MM.1S (cell line): ENCODE measurements around the gene CELF5.

Experiments
- DNase-seq: peaks from one replicate; pipeline ENCODE4 v3.0.0-alpha.2; 2015
- H2AFZ ChIP-seq: fragments of 300-600 bp; sonication (generic); 2 replicates; pipeline ENCODE4 v1.6.0; 2016; ENCODE audit warnings: antibody characterized with exemption, low read length
- H3F3A ChIP-seq: fragments of 300-600 bp; sonication (generic); 2 replicates; pipeline ENCODE4 v1.6.1; 2016; ENCODE audit warnings: mild to moderate bottlenecking, antibody characterized with exemption, low read length, moderate library complexity, mixed read lengths; ENCODE audit not compliant: insufficient read depth
- H3K27ac ChIP-seq: fragments of 300-600 bp; sonication (generic); 2 replicates; pipeline ENCODE4 v1.5.1; 2016; ENCODE audit warnings: mild to moderate bottlenecking, low read length
- H3K27me3 ChIP-seq: fragments of 300-600 bp; sonication (generic); replicated peaks from 2 replicates; pipeline ENCODE4 v1.6.0; 2016; ENCODE audit warnings: low read length; ENCODE audit not compliant: insufficient read depth
- H3K36me3 ChIP-seq: fragments of 300-600 bp; sonication (generic); replicated peaks from 2 replicates; pipeline ENCODE4 v1.6.1; 2016; ENCODE audit warnings: mild to moderate bottlenecking, low read length, mixed read lengths; ENCODE audit not compliant: insufficient read depth
- H3K4me1 ChIP-seq: fragments of 300-600 bp; sonication (generic); 2 replicates; pipeline ENCODE4 v1.6.1; 2016; ENCODE audit warnings: low read length, mixed read lengths
- H3K4me2 ChIP-seq: fragments of 300-600 bp; sonication (generic); 2 replicates; pipeline ENCODE4 v1.6.0; 2016; ENCODE audit warnings: low read depth, low read length
- H3K4me3 ChIP-seq: fragments of 300-600 bp; sonication (generic); 2 replicates; pipeline ENCODE4 v1.5.1; 2016; ENCODE audit warnings: low read length, mixed read lengths
- H3K79me2 ChIP-seq: fragments of 300-600 bp; sonication (generic); 2 replicates; pipeline ENCODE4 v1.6.1; 2016; ENCODE audit warnings: mixed run types, low read length, mixed read lengths
- H3K9ac ChIP-seq: fragments of 300-600 bp; sonication (generic); 2 replicates; pipeline ENCODE4 v1.6.1; 2016; ENCODE audit warnings: low read length, mixed read lengths
- H3K9me2 ChIP-seq: fragments of 300-600 bp; sonication (generic); replicated peaks from 2 replicates; pipeline ENCODE4 v1.6.1; 2016; ENCODE audit warnings: mild to moderate bottlenecking, low read length, mixed read lengths; ENCODE audit not compliant: insufficient read depth
- H3K9me3 ChIP-seq: fragments of 300-600 bp; sonication (generic); replicated peaks from 2 replicates; pipeline ENCODE4 v1.6.1; 2016; ENCODE audit warnings: mild to moderate bottlenecking, low read length, mixed read lengths; ENCODE audit not compliant: insufficient read depth
- H4K20me1 ChIP-seq: fragments of 300-600 bp; sonication (generic); 2 replicates; pipeline ENCODE4 v1.6.1; 2016; ENCODE audit warnings: mild to moderate bottlenecking, low read length, moderate library complexity, mixed read lengths; ENCODE audit not compliant: insufficient read depth
- CTCF ChIP-seq: fragments of 300-600 bp; sonication (generic); IDR thresholded peaks from 2 replicates; pipeline ENCODE4 v1.5.1; 2016; ENCODE audit warnings: antibody characterized with exemption, low read length, mixed read lengths
- EZH2 ChIP-seq: fragments of 300-600 bp; sonication (generic); optimal IDR thresholded peaks from 2 replicates; pipeline ENCODE3; 2017; ENCODE audit warnings: low read depth, mild to moderate bottlenecking, antibody characterized with exemption, low read length, mixed read lengths
- EZH2phosphoT487 ChIP-seq: fragments of 300-600 bp; sonication (generic); IDR thresholded peaks from 2 replicates; pipeline ENCODE4 v1.6.1; 2018; ENCODE audit warnings: antibody characterized with exemption, low read length

Gene CELF5

GRCh38 chr19:3188627-3189596 lies 35.5 kb upstream of the CELF5 start:
- H2AFZ ChIP-seq: no peak overlapping the region
- TF ChIP-seq CTCF: no peak
- TF ChIP-seq EZH2phosphoT487: no peak
- no peak for TF ChIP-seq EZH2
- DNase-seq: no peak
- no peak overlapping the region for H3K4me3 ChIP-seq
- no peaks in the 10 kb centered on the region for H3K9me3 ChIP-seq
- H3K27ac ChIP-seq: no peak overlapping the region
- no peaks in the 10 kb centered on the region for H3K27me3 ChIP-seq
- H3K36me3 ChIP-seq: no peaks in the 10 kb centered on the region
- H4K20me1 ChIP-seq: peaks cover 7% of the 10 kb centered on the region; the same call in 1 of the 2 replicates
- peaks cover 77% of the 10 kb centered on the region for H3K79me2 ChIP-seq
- peaks cover 9% of the 10 kb centered on the region for H3K4me1 ChIP-seq
- no peak overlapping the region for H3K9ac ChIP-seq
- no peak overlapping the region for H3K4me2 ChIP-seq
- H3K9me2 ChIP-seq: no peaks in the 10 kb centered on the region
- no peaks in the 10 kb centered on the region for H3F3A ChIP-seq

- H3K4me2 ChIP-seq: no peak overlapping the region
- H3K9me3 ChIP-seq: no peaks in the 10 kb centered on the region
- no peak for DNase-seq
- no peak overlapping the region for H2AFZ ChIP-seq
- H3K27ac ChIP-seq: no peak overlapping the region
- no peaks in the 10 kb centered on the region for H3K9me2 ChIP-seq
- no peak for TF ChIP-seq EZH2
- no peak for TF ChIP-seq CTCF
- no peak for TF ChIP-seq EZH2phosphoT487
- no peak overlapping the region for H3K9ac ChIP-seq
- no peak overlapping the region for H3K4me3 ChIP-seq
- H3K4me1 ChIP-seq: peaks cover 9% of the 10 kb centered on the region
- H3K27me3 ChIP-seq: no peaks in the 10 kb centered on the region
- H4K20me1 ChIP-seq: peaks cover 11% of the 10 kb centered on the region; the same call in 1 of the 2 replicates
- H3F3A ChIP-seq: no peaks in the 10 kb centered on the region
- H3K79me2 ChIP-seq: peaks cover 77% of the 10 kb centered on the region
- H3K36me3 ChIP-seq: no peaks in the 10 kb centered on the region
Measured at GRCh38 chr19:3189702-3190469, 34.6 kb upstream of the CELF5 start.

GRCh38 chr19:3190470-3190770 lies 34.0 kb upstream of the CELF5 start:
- H3K79me2 ChIP-seq: peaks cover 77% of the 10 kb centered on the region

More at GRCh38 chr19:3190470-3190770, 34.0 kb upstream of the CELF5 start:
- Histone ChIP-seq H3K4me2 (no peak overlapping the region), H3K9me2 (no peaks in the 10 kb centered on the region), H3K27me3 (no peaks in the 10 kb centered on the region), H3K4me1 (peaks cover 9% of the 10 kb centered on the region), H3K36me3 (no peaks in the 10 kb centered on the region), H3K9me3 (no peaks in the 10 kb centered on the region), H3K9ac (no peak overlapping the region), H4K20me1 (peaks cover 11% of the 10 kb centered on the region; the same call in 1 of the 2 replicates), H2AFZ (no peak overlapping the region), H3K4me3 (no peak overlapping the region), H3F3A (no peaks in the 10 kb centered on the region), H3K27ac (no peak overlapping the region)
- no peak for DNase-seq
- TF ChIP-seq EZH2phosphoT487 (no peak), CTCF (no peak), EZH2 (no peak)
